Thyroid gland (tissue), 4 donors: Measurements from ENCODE around the gene SMIM24. TPM values are rescaled to one million over a fixed set of nuclear protein-coding genes. Genes with fewer than 3 reads are reported as not detected.

ENCODE experiments used
- DNase-seq, 2 donors: peaks; one replicate each; pipeline ENCODE4 v3.0.0-alpha.2; 2019
- H3K27ac ChIP-seq, 3 donors: fragments of 200-600 bp; sonication (generic); 1 replicate in 2 of 3; 2 replicates in 1 of 3; pipeline ENCODE4 v1.5.1; 2016 to 2019; ENCODE audit warnings: mild to moderate bottlenecking in 1 of 3, moderate library complexity in 1 of 3
- H3K27me3 ChIP-seq: fragments of 200-600 bp; sonication (generic); one replicate; pipeline ENCODE4 v1.5.1; 2019
- H3K36me3 ChIP-seq, 2 donors: fragments of 200-600 bp; sonication (generic); one replicate each; pipeline ENCODE4 v1.5.1; 2016 to 2019
- H3K4me1 ChIP-seq, 2 donors: fragments of 200-600 bp; sonication (generic); one replicate each; pipeline ENCODE4 v1.5.1; 2017 to 2019
- H3K4me3 ChIP-seq, 3 donors: fragments of 200-600 bp; sonication (generic); replicated peaks in 1 of 3; 1 replicate in 2 of 3; 2 replicates in 1 of 3; pipeline ENCODE4 v1.5.1; 2016; ENCODE audit warnings: mild to moderate bottlenecking in 1 of 3
- H3K9me3 ChIP-seq: fragments of 200-600 bp; sonication (generic); one replicate; pipeline ENCODE4 v1.5.1; 2017
- CTCF ChIP-seq, 6 experiments: fragments of 200-600 bp in 3 of 6; fragments of 450-650 bp in 3 of 6; sonication (generic) in 3 of 6; IDR thresholded peaks; one replicate each; pipeline ENCODE4 v1.5.1; 2016 to 2019; ENCODE audit warnings: antibody characterized with exemption in 6 of 6, mild to moderate bottlenecking in 2 of 6, inconsistent platforms in 1 of 6, moderate library complexity in 1 of 6
- POLR2A ChIP-seq, 2 donors: fragments of 450-650 bp; IDR thresholded peaks; one replicate each; pipeline ENCODE4 v1.6.1; 2017; ENCODE audit warnings: antibody characterized with exemption in 2 of 2, mild to moderate bottlenecking in 2 of 2, moderate library complexity in 1 of 2
- WGBS, 2 donors: methylation state at CpG; one replicate each; pipeline ENCODE4 v1.1.5; 2017; 5-methylcytosine and 5-hydroxymethylcytosine counted together
- intact Hi-C: fragments of 100-400 bp; cut with DNase I; formaldehyde crosslinking; loops from one replicate; pipeline ENCODE4 v1.15.1; 2023
- total RNA-seq, 4 donors: library from RNA; depleted of rRNA; stranded (reverse); fragments of >200 nt; gene quantifications; one replicate each; pipeline ENCODE4 v1.2.3, GENCODE V29; 2016

SMIM24 gene
- total RNA-seq, 4 donors from 2014 or later, result not detected

DNA sequence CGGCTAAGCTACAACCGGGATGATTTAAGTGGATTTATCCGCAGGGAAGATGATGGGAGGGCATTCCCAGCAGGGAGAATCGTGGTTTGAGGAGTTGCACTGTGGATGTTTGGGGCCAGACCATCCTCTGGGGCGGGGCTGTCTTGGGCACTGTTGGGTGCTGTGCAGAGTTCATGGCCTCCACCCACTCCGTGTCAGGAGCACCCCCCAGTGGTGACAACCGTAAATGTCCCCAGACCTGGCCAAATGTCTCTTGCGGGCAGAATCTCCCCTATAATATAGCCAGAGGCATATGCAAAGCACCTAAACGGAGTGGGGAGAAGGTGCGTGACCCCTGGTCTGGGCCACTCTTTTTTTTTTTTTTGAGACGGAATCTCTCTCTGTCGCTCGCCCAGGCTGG is 40.2 kb downstream of the SMIM24 start:
- H3K4me3 ChIP-seq, result no peak overlapping the region
- no peak for DNase-seq
- intact Hi-C loops, result no loop called here
- H3K4me1 ChIP-seq, result peaks cover 0 to 34% of the 10 kb centered on the region in 2 donors
- H3K27me3 ChIP-seq, result no peaks in the 10 kb centered on the region
- H3K9me3 ChIP-seq, result no peaks in the 10 kb centered on the region
- no peak overlapping the region for H3K27ac ChIP-seq
- 79 to 81% methylated on average over 10 to 13 of the region's 13 CpGs for WGBS, 2 donors
- H3K36me3 ChIP-seq, result peaks cover 17 to 31% of the 10 kb centered on the region in 2 donors
- no peak for TF ChIP-seq POLR2A (IDR thresholded peaks at IDR 0.05)
- peak in 2 of 6 experiments; percentile 23 to 34 for TF ChIP-seq CTCF (IDR thresholded peaks at IDR 0.05)

GRCh38 chr19:3434630-3435553 is 45.4 kb downstream of the SMIM24 start:
- intact Hi-C loops, result no loop called here
- peak; percentile 95 for DNase-seq
- Histone ChIP-seq H3K9me3 (no peaks in the 10 kb centered on the region), H3K27ac (peak overlapping the region; percentile 48 to 80 (median 66)), H3K4me3 (peak overlapping the region in 2 of 3 donors; percentile 19 to 24), H3K4me1 (peaks cover 0 to 22% of the 10 kb centered on the region in 2 donors), H3K36me3 (peaks cover 19 to 23% of the 10 kb centered on the region in 2 donors), H3K27me3 (no peaks in the 10 kb centered on the region)
- 7 to 13% methylated on average over 15 to 31 of the region's 67 CpGs for WGBS, 2 donors
- TF ChIP-seq POLR2A (IDR thresholded peaks at IDR 0.05) (peak in 1 of 2 donors; percentile 56), CTCF (IDR thresholded peaks at IDR 0.05) (no peak)

DNA sequence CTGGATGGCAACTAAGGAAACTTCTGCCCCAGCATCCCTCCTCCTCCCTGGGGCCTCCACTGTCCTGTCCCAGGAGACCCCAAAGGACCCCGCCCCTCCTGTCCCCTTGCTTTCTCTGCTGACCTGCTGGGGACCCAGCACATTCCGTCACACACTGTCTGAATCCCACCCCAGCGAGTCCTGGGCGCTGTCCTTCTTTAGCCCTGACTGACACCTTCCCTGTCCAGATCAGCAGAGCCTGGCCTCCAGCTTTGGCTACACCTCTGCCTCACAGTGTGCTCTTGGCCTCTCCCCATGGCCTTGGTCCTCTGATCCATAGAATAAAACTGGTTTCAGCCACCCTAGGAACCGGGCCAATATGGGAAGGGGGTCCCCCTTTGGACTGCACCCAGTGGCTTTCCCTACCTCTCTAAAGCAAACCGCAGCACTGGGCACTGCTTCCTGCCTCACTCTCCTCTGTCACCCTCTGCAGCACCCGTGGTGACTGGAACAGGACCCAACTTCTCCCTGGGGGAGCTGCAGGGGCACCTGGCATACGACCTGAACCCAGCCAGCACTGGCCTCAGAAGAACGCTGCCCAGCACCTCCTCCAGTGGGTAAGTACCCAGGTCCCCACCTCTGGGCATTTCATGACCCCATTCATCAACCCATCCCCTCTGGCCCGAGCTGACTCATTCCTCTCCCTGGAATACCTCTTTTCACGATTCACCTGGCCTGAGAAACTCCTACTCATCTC is 46.4 kb downstream of the SMIM24 start:
- Histone ChIP-seq H3K36me3 (peaks cover 19 to 23% of the 10 kb centered on the region in 2 donors), H3K27me3 (no peaks in the 10 kb centered on the region), H3K4me1 (peaks cover 3 to 31% of the 10 kb centered on the region in 2 donors), H3K9me3 (no peaks in the 10 kb centered on the region), H3K4me3 (no peak overlapping the region), H3K27ac (peak overlapping the region; percentile 48 to 80 (median 66))
- WGBS, 2 donors, result 84 to 92% methylated on average over 10 to 11 of the region's 11 CpGs
- no peak for TF ChIP-seq CTCF (IDR thresholded peaks at IDR 0.05)
- no peak for TF ChIP-seq POLR2A (IDR thresholded peaks at IDR 0.05)
- intact Hi-C loops, result no loop called here
- DNase-seq, result no peak

DNA sequence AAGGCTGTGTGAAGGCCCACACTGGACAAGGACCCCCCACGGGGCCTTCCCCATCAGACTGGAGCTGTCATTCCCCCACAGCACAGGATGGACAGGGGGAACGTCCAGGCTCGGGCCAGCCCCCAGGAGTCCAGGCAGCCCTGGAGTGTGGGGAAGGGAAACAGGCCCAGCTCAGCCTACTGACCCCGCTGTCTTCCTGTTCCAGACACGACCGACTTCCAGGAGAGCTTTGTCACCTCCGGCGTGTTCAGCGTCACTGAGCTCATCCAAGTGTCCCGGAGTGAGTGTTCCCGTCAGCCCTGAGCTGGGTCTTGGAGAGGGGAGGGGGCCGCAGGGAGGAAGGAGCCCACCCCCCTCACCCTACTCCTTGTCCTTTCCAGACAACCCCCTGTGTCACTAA is 47.0 kb downstream of the SMIM24 start:
- H3K4me1 ChIP-seq, result peaks cover 3 to 35% of the 10 kb centered on the region in 2 donors
- TF ChIP-seq POLR2A (IDR thresholded peaks at IDR 0.05) (no peak), CTCF (IDR thresholded peaks at IDR 0.05) (no peak)
- 83% methylated on average over 12 of the region's 12 CpGs; no CpG with 5 or more reads in 1 of the 2 donors for WGBS, 2 donors
- H3K27me3 ChIP-seq, result no peaks in the 10 kb centered on the region
- H3K36me3 ChIP-seq, result peaks cover 15 to 19% of the 10 kb centered on the region in 2 donors
- peak overlapping the region; percentile 24 to 80 (median 66) for H3K27ac ChIP-seq
- H3K4me3 ChIP-seq, result no peak overlapping the region
- no peak for DNase-seq
- intact Hi-C loops, result no loop called here
- H3K9me3 ChIP-seq, result no peaks in the 10 kb centered on the region
